Measurements from ENCODE around the gene IRGC.
"Not testable (repeated sequence)": the region's sequence is repeated elsewhere in the genome, so short reads cannot be mapped to it uniquely, and the experiment has no call there.

Gene IRGC

GRCh38 chr19:43759515-43759914, 43.6 kb downstream of the IRGC start:
- peak; percentile 57 for DNase-seq

GRCh38 chr19:43760941-43761340, 45.1 kb downstream of the IRGC start:
- no peak for DNase-seq

- no peak for DNase-seq
Observed at GRCh38 chr19:43762814-43763213, 46.9 kb downstream of the IRGC start.

- no peak for DNase-seq
Observed at GRCh38 chr19:43763473-43763939, 47.6 kb downstream of the IRGC start.

GRCh38 chr19:43764684-43765083, 48.8 kb downstream of the IRGC start:
- DNase-seq = not testable (repeated sequence)

GRCh38 chr19:43765109-43765876, 49.4 kb downstream of the IRGC start:
- peak; percentile 97 for DNase-seq

GRCh38 chr19:43766755-43767043, 50.8 kb downstream of the IRGC start:
- DNase-seq = no peak

- DNase-seq = no peak
Observed at GRCh38 chr19:43767316-43767715, 51.4 kb downstream of the IRGC start.

- no peak for DNase-seq
Observed at GRCh38 chr19:43767818-43768217, 51.9 kb downstream of the IRGC start.

GRCh38 chr19:43768273-43769050, 52.6 kb downstream of the IRGC start:
- DNase-seq = no peak

GRCh38 chr19:43769256-43769655, 53.4 kb downstream of the IRGC start:
- no peak for DNase-seq

Data from fibroblast of skin of abdomen (primary cell).